ENCODE measurements around the gene SLC9B1.
"Not testable (repeated sequence)": the region's sequence is repeated elsewhere in the genome, so short reads cannot be mapped to it uniquely, and the experiment has no call there.

Gene SLC9B1

GRCh38 chr4:102877477-102878106, 141.9 kb downstream of the SLC9B1 start:
- not testable (repeated sequence) for DNase-seq

GRCh38 chr4:102871772-102872171, 147.7 kb downstream of the SLC9B1 start:
- no peak for DNase-seq

- DNase-seq: no peak
Measured at GRCh38 chr4:102869569-102870197, 149.8 kb downstream of the SLC9B1 start.

- DNase-seq: peak; percentile 58
Measured at GRCh38 chr4:102868781-102869568, 150.5 kb downstream of the SLC9B1 start, which contains the start of gene CISD2. Gene CISD2, plus strand, starts transcription at chr4:102868992. Its CDS starts 93 bp downstream, at chr4:102869085.

- DNase-seq: no peak
Measured at GRCh38 chr4:102868153-102868780, 151.2 kb downstream of the SLC9B1 start.

GRCh38 chr4:102867278-102868152, 152.0 kb downstream of the SLC9B1 start:
- DNase-seq: no peak

GRCh38 chr4:102865327-102865726, 154.2 kb downstream of the SLC9B1 start:
- DNase-seq: not testable (repeated sequence)

GRCh38 chr4:102862747-102863146, 156.8 kb downstream of the SLC9B1 start:
- DNase-seq: no peak

- no peak for DNase-seq
Measured at GRCh38 chr4:102862016-102862415, 157.5 kb downstream of the SLC9B1 start.

GRCh38 chr4:102860611-102861324, 158.7 kb downstream of the SLC9B1 start:
- DNase-seq: no peak

GRCh38 chr4:102858828-102859464, 160.6 kb downstream of the SLC9B1 start:
- no peak for DNase-seq
